Measurements from ENCODE around the gene LRRC27.
A peak's percentile ranks its signal among the peaks of the same experiment; 100 is the strongest.

The LRRC27 gene

GRCh38 chr10:132301371-132302330, 30.3 kb upstream of the LRRC27 start:
- DNase-seq (ENCODE audit: low read depth), result no peak

- DNase-seq (ENCODE audit: low read depth), result no peak
These were observed 29.3 kb upstream of the LRRC27 start for GRCh38 chr10:132302421-132303310.

- DNase-seq (ENCODE audit: low read depth), result no peak
These were observed 28.5 kb upstream of the LRRC27 start for GRCh38 chr10:132303361-132304115.

GRCh38 chr10:132304756-132305509, 27.1 kb upstream of the LRRC27 start:
- no peak for DNase-seq (ENCODE audit: low read depth)

GRCh38 chr10:132305654-132306342, 26.2 kb upstream of the LRRC27 start:
- DNase-seq (ENCODE audit: low read depth), result no peak

GRCh38 chr10:132306343-132306685, 25.7 kb upstream of the LRRC27 start:
- no peak for DNase-seq (ENCODE audit: low read depth)

- DNase-seq (ENCODE audit: low read depth), result peak; percentile 30
These were observed 24.9 kb upstream of the LRRC27 start for GRCh38 chr10:132306864-132307751.

GRCh38 chr10:132307823-132308586, 24.0 kb upstream of the LRRC27 start, which contains the start of gene STK32C:
STK32C (minus strand) TSS chr10:132307950; CDS start chr10:132307833, 117 bp downstream.
- peak; percentile 93 for DNase-seq (ENCODE audit: low read depth)

GRCh38 chr10:132308587-132309470, 23.2 kb upstream of the LRRC27 start:
- no peak for DNase-seq (ENCODE audit: low read depth)

GRCh38 chr10:132309471-132309865, 22.5 kb upstream of the LRRC27 start:
- no peak for DNase-seq (ENCODE audit: low read depth)

GRCh38 chr10:132309879-132310591, 22.0 kb upstream of the LRRC27 start:
- no peak for DNase-seq (ENCODE audit: low read depth)

GRCh38 chr10:132310701-132311337, 21.2 kb upstream of the LRRC27 start:
- no peak for DNase-seq (ENCODE audit: low read depth)

- DNase-seq (ENCODE audit: low read depth), result no peak
These were observed 20.6 kb upstream of the LRRC27 start for GRCh38 chr10:132311338-132311939.

GRCh38 chr10:132313305-132313704, 18.7 kb upstream of the LRRC27 start:
- DNase-seq (ENCODE audit: low read depth), result no peak

- DNase-seq (ENCODE audit: low read depth), result no peak
These were observed 18.1 kb upstream of the LRRC27 start for GRCh38 chr10:132313865-132314264.

- DNase-seq (ENCODE audit: low read depth), result no peak
These were observed 17.7 kb upstream of the LRRC27 start for GRCh38 chr10:132314336-132314735.
